Loucy (cell line): ENCODE data around the gene KCNV2.

Experiments used
- H2AFZ ChIP-seq: fragments of 200-600 bp; sonication (generic); 2 replicates; pipeline ENCODE4 v1.6.0; 2016; ENCODE audit warnings: antibody characterized with exemption, mild to moderate bottlenecking, low read length, moderate library complexity
- H3F3A ChIP-seq: fragments of 200-600 bp; 2 replicates; pipeline ENCODE4 v1.6.0; 2016; ENCODE audit warnings: antibody characterized with exemption, low read depth, mild to moderate bottlenecking
- H3K27me3 ChIP-seq: fragments of 200-600 bp; sonication (generic); 2 replicates; pipeline ENCODE4 v1.6.1; 2014; ENCODE audit warnings: low read length, mild to moderate bottlenecking; ENCODE audit not compliant: insufficient read depth, poor library complexity, severe bottlenecking
- H3K36me3 ChIP-seq: fragments of 200-600 bp; sonication (generic); 2 replicates; pipeline ENCODE4 v1.6.1; 2016; ENCODE audit warnings: low read length; ENCODE audit not compliant: insufficient read depth
- H3K4me1 ChIP-seq: fragments of 200-600 bp; sonication (generic); 2 replicates; pipeline ENCODE4 v1.5.1; 2014; ENCODE audit warnings: low read length, mild to moderate bottlenecking; ENCODE audit not compliant: insufficient read depth, poor library complexity, severe bottlenecking
- H3K4me2 ChIP-seq: fragments of 200-600 bp; sonication (generic); 2 replicates; pipeline ENCODE4 v1.6.0; 2014; ENCODE audit warnings: antibody characterized with exemption, low read length, low read depth, mild to moderate bottlenecking; ENCODE audit not compliant: poor library complexity, severe bottlenecking
- H3K4me3 ChIP-seq: fragments of 200-600 bp; sonication (generic); 2 replicates; pipeline ENCODE4 v1.5.1; 2014; ENCODE audit warnings: low read length, mild to moderate bottlenecking, mixed read lengths; ENCODE audit not compliant: poor library complexity, severe bottlenecking
- H3K79me2 ChIP-seq: fragments of 200-600 bp; sonication (generic); 2 replicates; pipeline ENCODE4 v1.6.1; 2014; ENCODE audit warnings: low read length; ENCODE audit not compliant: insufficient read depth
- H3K9ac ChIP-seq: fragments of 200-600 bp; sonication (generic); 2 replicates; pipeline ENCODE4 v1.6.0; 2014; ENCODE audit warnings: mild to moderate bottlenecking, low read depth, low read length, moderate library complexity; ENCODE audit not compliant: poor library complexity, severe bottlenecking
- H3K9me2 ChIP-seq: fragments of 200-600 bp; sonication (generic); replicated peaks from 2 replicates; pipeline ENCODE4 v1.6.1; 2016; ENCODE audit warnings: low read depth, low read length, mixed read lengths
- H3K9me3 ChIP-seq: fragments of 200-600 bp; sonication (generic); 2 replicates; pipeline ENCODE4 v1.6.1; 2014; ENCODE audit warnings: mild to moderate bottlenecking, antibody characterized with exemption, low read length, low read depth; ENCODE audit not compliant: insufficient read depth
- H4K20me1 ChIP-seq: fragments of 200-600 bp; sonication (generic); 2 replicates; pipeline ENCODE4 v1.6.0; 2014; ENCODE audit warnings: antibody characterized with exemption, low read length, mild to moderate bottlenecking; ENCODE audit not compliant: insufficient read depth, poor library complexity, severe bottlenecking
- CTCF ChIP-seq: fragments of 200-600 bp; sonication (generic); conservative IDR thresholded peaks from 2 replicates; pipeline ENCODE4 v1.5.1; 2014; ENCODE audit warnings: mild to moderate bottlenecking, antibody characterized with exemption, low read length
- EZH2phosphoT487 ChIP-seq: fragments of 200-600 bp; IDR thresholded peaks from 2 replicates; pipeline ENCODE4 v1.6.1; 2018; ENCODE audit warnings: antibody characterized with exemption, mild to moderate bottlenecking, moderate library complexity, borderline replicate concordance

KCNV2 gene

GRCh38 chr9:2675834-2676233 lies 41.5 kb upstream of the KCNV2 start:
- no peaks in the 10 kb centered on the region for H3K27me3 ChIP-seq
- no peak overlapping the region for H2AFZ ChIP-seq
- TF ChIP-seq CTCF (no peak), EZH2phosphoT487 (no peak)
- H3K79me2 ChIP-seq, result no peaks in the 10 kb centered on the region
- H3K4me2 ChIP-seq, result no peak overlapping the region
- H3F3A ChIP-seq, result no peaks in the 10 kb centered on the region
- no peak overlapping the region for H3K4me3 ChIP-seq
- H3K36me3 ChIP-seq, result no peaks in the 10 kb centered on the region
- H3K4me1 ChIP-seq, result peaks cover 4% of the 10 kb centered on the region
- H4K20me1 ChIP-seq, result no peaks in the 10 kb centered on the region
- no peaks in the 10 kb centered on the region for H3K9me3 ChIP-seq
- H3K9ac ChIP-seq, result no peak overlapping the region
- H3K9me2 ChIP-seq, result no peaks in the 10 kb centered on the region

GRCh38 chr9:2676466-2676865 lies 40.8 kb upstream of the KCNV2 start:
- Histone ChIP-seq H3K4me3 (no peak overlapping the region), H3K9ac (no peak overlapping the region), H3K4me2 (no peak overlapping the region), H3K79me2 (no peaks in the 10 kb centered on the region), H3F3A (no peaks in the 10 kb centered on the region), H3K9me2 (no peaks in the 10 kb centered on the region), H2AFZ (no peak overlapping the region), H4K20me1 (no peaks in the 10 kb centered on the region), H3K36me3 (no peaks in the 10 kb centered on the region), H3K4me1 (peaks cover 4% of the 10 kb centered on the region), H3K9me3 (no peaks in the 10 kb centered on the region), H3K27me3 (no peaks in the 10 kb centered on the region)
- no peak for TF ChIP-seq CTCF
- TF ChIP-seq EZH2phosphoT487, result no peak

- H3K36me3 ChIP-seq, result no peaks in the 10 kb centered on the region
- H3K4me1 ChIP-seq, result peaks cover 4% of the 10 kb centered on the region
- H3K9ac ChIP-seq, result no peak overlapping the region
- H3K27me3 ChIP-seq, result no peaks in the 10 kb centered on the region
- H4K20me1 ChIP-seq, result no peaks in the 10 kb centered on the region
- H3K4me3 ChIP-seq, result no peak overlapping the region
- H3K9me3 ChIP-seq, result no peaks in the 10 kb centered on the region
- TF ChIP-seq CTCF, result no peak
- TF ChIP-seq EZH2phosphoT487, result no peak
- no peaks in the 10 kb centered on the region for H3K79me2 ChIP-seq
- no peak overlapping the region for H3K4me2 ChIP-seq
- H3K9me2 ChIP-seq, result no peaks in the 10 kb centered on the region
- peak overlapping the region; percentile 50; the same call in 1 of the 2 replicates for H2AFZ ChIP-seq
- no peaks in the 10 kb centered on the region for H3F3A ChIP-seq
Observed at GRCh38 chr9:2677915-2678889, 39.1 kb upstream of the KCNV2 start.
